Sigmoid colon (tissue), 4 donors: ENCODE measurements around the gene C14orf93.

Experiments used
- CTCF ChIP-seq, 4 experiments: fragments of 450-650 bp in 3 of 4; fragments of 200-600 bp in 1 of 4; IDR thresholded peaks; one replicate each; pipeline ENCODE4 v1.5.1; 2016 to 2019; ENCODE audit warnings: antibody characterized with exemption in 4 of 4, mild to moderate bottlenecking in 3 of 4, moderate library complexity in 2 of 4
- EP300 ChIP-seq, 4 donors: sonication (generic); formaldehyde crosslinking; IDR thresholded peaks; one replicate each; pipeline ENCODE4 v1.6.1; 2017; ENCODE audit warnings: antibody characterized with exemption in 4 of 4
- POLR2A ChIP-seq, 2 donors: fragments of 450-650 bp; IDR thresholded peaks; one replicate each; pipeline ENCODE4 v1.6.1; 2016; ENCODE audit warnings: antibody characterized with exemption in 2 of 2, mild to moderate bottlenecking in 2 of 2, moderate library complexity in 2 of 2
- POLR2AphosphoS5 ChIP-seq, 4 donors: sonication (generic); formaldehyde crosslinking; IDR thresholded peaks; one replicate each; pipeline ENCODE4 v1.6.1; 2017; ENCODE audit warnings: antibody characterized with exemption in 4 of 4

GRCh38 chr14:23047034-23047634 lies 37.2 kb upstream of the C14orf93 start:
- TF ChIP-seq POLR2A (IDR thresholded peaks at IDR 0.05) (no peak), CTCF (IDR thresholded peaks at IDR 0.05) (no peak), EP300 (IDR thresholded peaks at IDR 0.05) (no peak), POLR2AphosphoS5 (IDR thresholded peaks at IDR 0.05) (no peak)
